ENCODE data around the gene TPM4. TPM values are rescaled to one million over a fixed set of nuclear protein-coding genes. Genes with fewer than 3 reads are reported as not detected.
A peak's percentile ranks its signal among the peaks of the same experiment; 100 is the strongest.
"Not testable (repeated sequence)": the region's sequence is repeated elsewhere in the genome, so short reads cannot be mapped to it uniquely, and the experiment has no call there.

The TPM4 gene
- total RNA-seq (2021; fragmentation: NEBNext Ultra II Directional; extraction: Animal tissue kit (Norgen Biotek cat#: 25700)), result 1,000 to 10,000 TPM in 4 of 6 experiments, 100 to 1,000 TPM in 2; 973 to 1,332 (median 1,247) TPM
- long read RNA-seq, transcript TPM4-202 (9 exons, 1,417 nt), result minor isoform, 11 of 1,824 reads
- long read RNA-seq, transcript TPM4-201 (8 exons, 2,666 nt), result major isoform, 1,530 of 1,824 reads
- long read RNA-seq, transcript TPM4-213 (1 exons, 2,672 nt), result minor isoform, 167 of 1,824 reads
- long read RNA-seq, partial matches to known transcripts, result 71 of 1,824 reads
- long read RNA-seq, other reads (novel, unspliced or antisense), result 45 of 1,824 reads

GRCh38 chr19:16076154-16076957 lies at the start of gene TPM4:
Gene TPM4, plus strand, starts transcription at chr19:16076495. Its CDS starts 71 bp downstream, at chr19:16076566.
- H3K9me3 Mint-ChIP-seq, result peaks cover 5% of the 10 kb centered on the region; the same call in 1 of the 2 replicates
- H3K27ac Mint-ChIP-seq, result peak within 1 kb of the TSS; percentile 99
- peak within 1 kb of the TSS; percentile 95 for H3K4me3 Mint-ChIP-seq
- TF ChIP-seq CTCF (IDR thresholded peaks at IDR 0.05), result no peak
- peaks cover 31% of the 10 kb centered on the region for H3K36me3 Mint-ChIP-seq (ENCODE audit: low read depth)
- peaks cover 55% of the 10 kb centered on the region for H3K4me1 Mint-ChIP-seq (ENCODE audit: low read depth)
- peak; percentile 92 for DNase-seq
- peaks cover 20% of the 10 kb centered on the region for H3K27me3 Mint-ChIP-seq (ENCODE audit: insufficient read depth)

- Mint-ChIP-seq H3K36me3 (ENCODE audit: low read depth) (no peaks in the 10 kb centered on the region), H3K4me1 (ENCODE audit: low read depth) (peaks cover 8% of the 10 kb centered on the region), H3K27me3 (ENCODE audit: insufficient read depth) (peaks cover 4% of the 10 kb centered on the region), H3K9me3 (no peaks in the 10 kb centered on the region), H3K4me3 (no peak overlapping the region), H3K27ac (no peak overlapping the region)
- TF ChIP-seq CTCF (IDR thresholded peaks at IDR 0.05), result no peak
- DNase-seq, result no peak
Observed at GRCh38 chr19:16026756-16027155, 49.5 kb upstream of the TPM4 start.

GRCh38 chr19:16027528-16027927 lies 48.8 kb upstream of the TPM4 start:
- no peak overlapping the region for H3K4me3 Mint-ChIP-seq
- no peak overlapping the region for H3K27ac Mint-ChIP-seq
- TF ChIP-seq CTCF (IDR thresholded peaks at IDR 0.05), result no peak
- H3K4me1 Mint-ChIP-seq (ENCODE audit: low read depth), result peaks cover 8% of the 10 kb centered on the region
- H3K27me3 Mint-ChIP-seq (ENCODE audit: insufficient read depth), result peaks cover 3% of the 10 kb centered on the region; the same call in 1 of the 2 replicates
- no peak for DNase-seq
- H3K36me3 Mint-ChIP-seq (ENCODE audit: low read depth), result no peaks in the 10 kb centered on the region
- no peaks in the 10 kb centered on the region for H3K9me3 Mint-ChIP-seq

- not testable (repeated sequence) for H3K27me3 Mint-ChIP-seq (ENCODE audit: insufficient read depth); H3K9me3 Mint-ChIP-seq; H3K36me3 Mint-ChIP-seq (ENCODE audit: low read depth); H3K4me1 Mint-ChIP-seq (ENCODE audit: low read depth); DNase-seq; H3K27ac Mint-ChIP-seq; H3K4me3 Mint-ChIP-seq
Observed at GRCh38 chr19:16030155-16030554, 46.1 kb upstream of the TPM4 start.

GRCh38 chr19:16030964-16031871 lies 45.1 kb upstream of the TPM4 start:
- TF ChIP-seq CTCF (IDR thresholded peaks at IDR 0.05), result no peak
- no peak overlapping the region for H3K27ac Mint-ChIP-seq

More at GRCh38 chr19:16030964-16031871, 45.1 kb upstream of the TPM4 start:
- Mint-ChIP-seq H3K27me3 (ENCODE audit: insufficient read depth) (peaks cover 1% of the 10 kb centered on the region; the same call in 1 of the 2 replicates), H3K9me3 (no peaks in the 10 kb centered on the region), H3K4me3 (no peak overlapping the region), H3K4me1 (ENCODE audit: low read depth) (no peaks in the 10 kb centered on the region), H3K36me3 (ENCODE audit: low read depth) (no peaks in the 10 kb centered on the region)
- no peak for DNase-seq
